Thoracic aorta endothelial cell (primary cell): ENCODE data around the gene RC3H2. TPM values are rescaled to one million over a fixed set of nuclear protein-coding genes. Genes with fewer than 3 reads are reported as not detected.

Experiments
- small RNA-seq: library from RNA; depleted of rRNA; stranded (forward); fragments of <200 nt; gene quantifications from one replicate; pipeline ENCODE3, GENCODE V24; 2012
- total RNA-seq: library from RNA; depleted of rRNA; stranded (reverse); fragments of >200 nt; gene quantifications from 2 replicates; pipeline ENCODE4 v1.2.3, GENCODE V29; 2012

Gene RC3H2
- total RNA-seq = 77.5 and 85.1 TPM in 2 replicates

DNA sequence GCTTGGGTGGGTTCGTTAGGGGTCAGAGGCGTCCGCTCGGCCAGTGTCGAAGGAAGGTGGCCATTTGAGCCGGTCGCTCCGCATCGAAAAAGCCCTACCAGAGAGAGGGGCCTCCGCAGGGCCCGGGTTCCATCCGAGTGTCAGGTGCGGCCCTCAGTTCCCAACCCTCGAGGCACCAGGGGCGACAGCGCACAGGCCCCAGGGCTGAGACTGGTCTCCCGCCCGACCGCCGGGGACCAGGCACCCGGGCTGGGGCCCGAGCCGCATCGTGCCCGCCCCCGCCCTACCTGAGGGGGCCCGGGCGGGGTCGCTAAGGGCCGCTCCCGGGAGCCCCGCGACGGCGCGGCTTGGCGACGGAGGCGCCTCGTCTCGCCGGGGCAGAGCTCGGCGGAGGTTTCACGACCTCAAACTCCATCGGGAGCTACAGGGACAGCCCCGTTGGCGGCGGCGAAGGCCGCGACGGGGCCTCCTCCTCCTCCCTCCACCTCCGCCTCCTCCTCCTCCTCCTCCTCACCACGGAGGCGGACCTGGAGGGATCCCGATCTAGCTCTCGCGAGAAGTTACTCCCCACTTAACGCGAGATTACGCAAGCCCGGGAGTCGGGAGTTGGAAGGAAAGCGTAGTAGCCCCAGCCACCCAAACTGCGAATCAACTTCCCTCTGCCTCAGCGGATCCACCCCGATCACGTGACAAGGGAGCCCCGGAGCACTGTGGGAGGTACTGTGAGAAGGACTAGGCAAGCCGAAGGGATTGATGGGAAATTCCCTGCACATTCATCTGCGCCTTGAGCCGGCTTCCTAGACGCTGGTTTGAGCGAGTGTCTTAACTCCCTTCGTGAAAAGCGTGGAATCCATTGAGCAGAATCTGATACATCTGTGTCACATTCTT, at the start of gene RC3H2:
RC3H2 (minus strand) TSS at position 537 of the 888 bp plus-strand sequence. CDS start 7,850 bp downstream, outside the sequence.

GRCh38 chr9:122940749-122941581, 35.8 kb upstream of the RC3H2 start, which contains the start of gene RABGAP1:
Gene RABGAP1, plus strand, starts transcription at chr9:122941020. Its CDS starts 16,040 bp downstream, at chr9:122957060.

DNA sequence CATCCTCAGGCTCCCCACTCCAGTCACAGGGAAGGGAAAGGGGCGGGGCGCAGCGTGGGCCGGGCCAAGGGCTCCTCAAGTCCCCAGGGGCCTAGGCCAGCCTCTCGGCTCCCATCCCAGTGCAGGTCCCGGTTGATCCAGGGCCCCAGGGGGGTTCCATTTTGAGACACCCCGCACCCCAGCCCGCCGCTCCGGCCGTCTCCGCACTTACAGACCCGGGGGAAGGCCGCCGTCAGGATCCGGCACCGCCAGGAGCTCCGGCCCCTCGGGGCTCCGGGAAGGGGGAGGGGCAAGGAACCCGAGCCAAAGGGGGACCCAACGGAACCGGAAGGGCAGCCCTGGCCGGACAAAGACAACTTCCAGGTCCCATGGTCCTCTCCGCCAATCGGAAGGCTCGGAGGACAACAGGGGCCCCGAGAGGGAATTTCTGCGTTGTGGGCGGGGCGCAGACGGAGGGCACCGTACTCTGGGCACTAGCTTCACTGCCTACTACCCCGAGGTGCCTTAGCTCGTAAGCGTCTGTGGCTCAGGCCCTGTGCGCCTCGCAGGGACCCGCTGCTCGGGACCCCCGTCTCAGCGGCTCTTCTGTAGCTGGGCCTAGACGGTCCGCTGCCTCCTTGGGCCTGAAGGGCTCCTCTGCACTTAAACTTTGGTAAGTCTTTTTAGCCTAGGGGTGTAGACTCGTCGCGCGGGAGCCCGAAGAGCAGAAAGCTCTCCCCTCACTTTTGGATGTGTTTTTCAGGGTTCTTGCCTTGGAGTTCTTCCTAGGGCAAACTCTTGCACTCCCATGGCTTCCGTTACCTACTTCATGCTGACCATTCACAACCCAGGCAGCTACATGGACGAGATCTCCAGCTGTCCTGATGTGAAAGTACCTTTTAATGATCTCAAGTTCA, 26.3 kb upstream of the RC3H2 start, which contains the start of gene ZBTB26:
ZBTB26 (minus strand) TSS at position 287 of the 896 bp plus-strand sequence. CDS start 11,578 bp downstream, outside the sequence.

DNA sequence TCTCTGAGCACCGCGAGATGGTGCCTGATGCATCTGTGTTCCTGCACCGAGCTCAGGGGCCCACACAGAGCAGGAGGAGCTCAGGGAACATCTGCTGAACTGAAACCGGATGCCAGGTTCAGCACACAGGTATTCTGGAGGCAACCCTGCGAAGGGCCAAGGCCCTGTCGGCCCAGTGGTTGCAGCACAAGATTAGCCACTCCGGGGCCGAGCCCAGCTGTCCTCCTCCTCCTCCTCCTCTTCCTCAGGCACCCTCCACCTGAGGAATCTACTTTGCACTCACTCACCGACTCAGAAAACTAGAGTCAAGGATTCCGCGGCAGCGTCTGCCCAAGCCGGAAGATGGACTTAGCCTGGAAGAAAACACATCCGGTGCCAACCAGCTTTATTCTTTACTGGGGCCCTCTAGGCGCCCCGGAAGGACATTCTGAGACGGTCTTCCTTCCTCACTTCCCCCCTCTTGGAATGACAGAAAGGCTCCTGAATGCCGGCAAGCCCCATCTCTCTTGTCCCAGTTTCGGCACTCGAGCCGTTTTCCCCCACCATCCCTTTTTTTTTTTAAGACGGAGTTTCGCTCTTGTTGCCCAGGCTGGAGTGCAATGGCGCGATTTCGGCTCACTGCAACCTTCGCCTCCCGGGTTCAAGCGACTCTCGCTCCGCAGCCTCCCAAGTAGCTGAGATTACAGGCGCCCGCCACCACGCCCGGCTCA, 8.0 kb upstream of the RC3H2 start, which contains the start of gene ZBTB6:
ZBTB6 (minus strand) TSS at position 360 of the 710 bp plus-strand sequence. CDS start 1,251 bp downstream, outside the sequence.

GRCh38 chr9:122800066-122801060, 104.8 kb downstream of the RC3H2 start, which contains the start of gene OR1K1:
Gene OR1K1, plus strand, starts transcription at chr9:122800123. Its CDS starts 0 bp downstream, at chr9:122800123.

Small RNA genes within 50 kb of the gene (small RNA-seq; reads per million reads assigned to genes)
- gene RNY1P15 (not detected), gene SNORD90 (254 reads per million, percentile 99 among the genes with 10 or more reads in this experiment)

Other genes starting within 250 kb of the RC3H2 start
- 0.14 TPM in 1 of 2 replicates, not detected in the other for gene OR1B1, start 247.7 kb downstream of the RC3H2 start, total RNA-seq
- not detected in 2 replicates for gene OR1L1, start 243.6 kb downstream of the RC3H2 start, total RNA-seq
- not detected in 2 replicates for gene OR1L3, start 230.2 kb downstream of the RC3H2 start, total RNA-seq
- gene OR1L4, start 181.4 kb downstream of the RC3H2 start, total RNA-seq = not detected in 2 replicates
- gene OR1L6, start 163.1 kb downstream of the RC3H2 start, total RNA-seq = not detected in 2 replicates
- not detected in 2 replicates for gene OR5C1, start 116.4 kb downstream of the RC3H2 start, total RNA-seq
- not detected in 2 replicates for gene OR1K1, start 105.2 kb downstream of the RC3H2 start, total RNA-seq
- 46.6 and 53.5 TPM in 2 replicates for gene PDCL, start 76.8 kb downstream of the RC3H2 start, total RNA-seq
- 13.2 and 16.5 TPM in 2 replicates for gene ZBTB6, start 8.0 kb upstream of the RC3H2 start, total RNA-seq
- gene ZBTB26, start 26.2 kb upstream of the RC3H2 start, total RNA-seq = 6.0 and 6.3 TPM in 2 replicates
- gene RABGAP1, start 35.7 kb upstream of the RC3H2 start, total RNA-seq = 57.8 and 58.8 TPM in 2 replicates
- 1.2 and 1.8 TPM in 2 replicates for gene GPR21, start 128.3 kb upstream of the RC3H2 start, total RNA-seq